Cortex of kidney (tissue), 1 donor: ENCODE results near the gene GP1BB.

ENCODE experiments used
- DNase-seq: peaks from one replicate; lab custom pipeline; 2025; lab: John Stamatoyannopoulos, UW

Gene GP1BB

DNA sequence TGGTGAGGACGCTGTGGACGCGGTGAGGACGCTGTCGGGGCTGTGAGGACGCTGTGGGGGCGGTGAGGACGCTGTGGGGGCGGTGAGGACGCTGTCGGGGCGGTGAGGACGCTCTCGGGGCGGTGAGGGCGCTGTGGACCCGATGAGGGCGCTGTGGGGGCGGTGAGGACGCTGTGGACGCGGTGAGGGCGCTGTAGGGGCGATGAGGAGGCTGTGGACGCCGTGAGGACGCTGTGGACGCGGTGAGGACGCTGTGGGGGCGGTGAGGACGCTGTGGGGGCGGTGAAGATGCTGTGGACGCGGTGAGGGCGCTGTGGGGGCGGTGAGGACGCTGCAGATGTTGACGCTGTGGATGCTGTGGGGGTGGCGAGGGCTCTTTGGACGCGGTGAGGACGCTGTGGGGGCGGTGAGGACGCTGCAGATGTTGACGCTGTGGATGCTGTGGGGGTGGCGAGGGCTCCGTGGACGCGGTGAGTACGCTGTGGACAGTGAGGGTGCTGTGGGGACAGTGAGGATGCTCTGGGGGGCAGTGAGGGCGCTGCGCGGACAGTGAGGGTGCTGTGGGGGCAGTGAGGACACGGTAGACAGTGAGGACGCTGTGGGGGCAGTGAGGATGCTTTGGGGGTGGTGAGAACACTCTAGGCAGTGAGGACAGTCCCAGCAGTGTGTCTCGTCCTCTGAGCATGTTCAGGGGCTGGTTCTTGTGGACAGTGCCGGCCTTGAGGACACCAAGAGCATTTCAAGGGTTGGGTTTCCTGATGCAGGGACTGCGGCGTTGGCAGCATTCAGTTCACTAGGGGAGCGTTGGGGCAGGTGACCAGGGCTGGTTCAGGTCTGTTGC is 4.2 kb downstream of the GP1BB start:
- no peak for DNase-seq

DNA sequence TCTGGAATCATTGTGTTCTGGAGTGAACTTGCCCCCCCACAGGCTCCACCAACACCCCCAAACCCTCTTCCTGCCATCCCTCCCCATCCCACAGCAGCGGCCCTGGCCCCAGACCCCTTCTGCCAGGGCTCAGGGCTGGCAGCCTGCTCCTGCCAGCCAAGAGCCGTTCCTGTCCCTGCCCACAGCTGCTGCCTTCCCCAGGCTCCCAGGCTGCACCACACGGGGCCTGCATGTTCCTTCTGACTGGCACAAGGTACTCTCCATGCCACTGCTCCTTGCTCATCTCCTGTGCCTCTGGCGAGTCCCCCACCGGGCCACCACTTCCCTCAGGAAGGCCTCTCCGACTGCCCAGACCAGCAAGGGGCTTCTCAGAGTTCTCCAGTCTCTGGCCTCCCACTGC is 4.9 kb downstream of the GP1BB start:
- DNase-seq = no peak

DNA sequence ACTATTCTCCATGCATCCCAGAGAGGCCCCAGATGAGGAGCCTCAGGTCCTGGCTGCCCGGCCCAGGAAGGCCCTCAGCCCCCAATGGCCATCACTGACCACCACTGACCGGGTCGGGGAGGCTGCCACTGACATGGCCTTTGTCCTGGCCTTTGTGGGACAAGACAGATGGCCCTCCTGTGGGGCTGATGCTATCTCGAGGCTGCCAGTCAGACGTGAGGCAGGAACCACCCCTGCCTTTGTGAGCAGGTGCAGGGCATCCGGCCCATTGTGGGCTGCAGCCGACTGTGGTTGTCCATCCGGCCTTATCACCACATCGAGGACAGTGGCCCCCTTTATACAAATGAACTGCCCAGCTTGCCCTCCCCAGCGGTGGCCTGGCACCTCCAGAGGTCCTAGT is 5.5 kb downstream of the GP1BB start:
- DNase-seq = no peak

DNA sequence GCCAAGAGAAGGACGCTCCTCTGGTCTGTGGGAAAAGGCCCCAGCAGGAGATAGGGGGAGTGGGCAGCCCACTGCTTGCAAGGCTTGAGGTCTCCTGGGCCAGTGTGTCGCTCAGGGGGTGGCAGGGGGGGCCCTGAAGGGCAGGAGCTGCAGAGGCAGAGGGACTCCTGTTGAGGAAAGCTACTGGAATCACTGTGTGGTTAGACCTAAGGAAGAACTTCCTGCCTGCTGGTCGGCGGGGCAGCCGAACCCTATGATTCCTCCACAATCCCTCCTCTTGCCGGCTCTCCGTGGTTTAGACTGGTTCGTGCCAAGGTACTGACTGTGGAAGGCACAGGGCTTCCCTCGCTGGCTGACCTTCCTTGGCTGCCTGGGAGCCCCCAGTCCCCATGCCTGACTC is 6.2 kb downstream of the GP1BB start:
- DNase-seq = no peak

DNA sequence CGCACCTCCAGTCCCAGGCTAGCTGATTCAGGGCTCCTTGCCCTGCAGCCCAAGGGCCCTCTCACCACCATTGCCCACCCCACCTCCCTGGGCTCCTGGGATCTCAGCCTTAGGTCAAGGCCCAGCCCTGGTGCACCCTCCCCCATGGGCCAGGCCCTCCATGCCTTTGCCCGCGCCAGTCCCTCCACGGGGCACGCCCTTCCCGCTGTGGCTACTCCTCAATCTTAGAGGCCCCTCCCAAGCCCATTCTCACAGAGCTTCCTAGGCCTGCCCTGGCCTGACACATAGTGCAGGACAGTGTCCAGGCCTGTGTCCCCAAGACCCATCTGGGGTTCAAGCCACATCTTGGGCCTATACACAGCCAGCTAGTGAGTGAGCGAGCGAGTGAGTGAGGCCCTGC is 6.9 kb downstream of the GP1BB start:
- no peak for DNase-seq

DNA sequence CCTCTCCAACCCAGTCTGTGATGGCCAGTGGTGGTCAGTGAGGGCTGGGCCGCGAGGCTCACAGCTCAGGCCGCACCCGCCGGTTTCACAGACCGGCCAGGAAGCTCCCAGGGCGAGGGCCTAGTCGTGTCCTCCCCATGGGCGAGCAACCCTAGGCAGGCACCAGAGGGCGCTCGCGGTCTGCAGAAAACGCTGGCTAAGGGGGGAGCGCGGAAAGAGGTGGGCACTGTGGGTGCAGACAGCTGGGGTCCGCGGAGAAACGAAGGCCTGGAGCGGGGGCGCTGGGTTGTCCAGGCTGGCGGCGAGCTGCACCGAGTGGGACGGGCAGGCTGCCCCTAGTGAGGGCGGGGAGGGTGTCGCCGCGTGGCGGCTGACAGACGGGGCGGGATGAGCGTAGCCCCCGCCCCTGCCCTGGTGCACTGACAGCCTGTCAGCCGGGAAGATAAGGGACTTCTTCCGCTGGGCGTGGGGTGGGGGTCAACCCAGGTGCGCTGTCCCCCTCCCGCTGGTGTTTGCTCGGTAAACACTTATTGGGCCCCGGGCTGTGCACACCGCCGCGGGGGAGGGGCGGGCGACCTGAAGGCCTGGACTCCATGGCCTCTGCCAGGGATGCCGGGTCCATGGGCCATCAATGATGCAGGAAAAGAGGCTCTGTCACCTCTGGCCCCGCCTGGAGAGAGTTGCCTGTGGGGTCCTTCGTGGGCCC is 7.5 kb downstream of the GP1BB start:
- DNase-seq = no peak

DNA sequence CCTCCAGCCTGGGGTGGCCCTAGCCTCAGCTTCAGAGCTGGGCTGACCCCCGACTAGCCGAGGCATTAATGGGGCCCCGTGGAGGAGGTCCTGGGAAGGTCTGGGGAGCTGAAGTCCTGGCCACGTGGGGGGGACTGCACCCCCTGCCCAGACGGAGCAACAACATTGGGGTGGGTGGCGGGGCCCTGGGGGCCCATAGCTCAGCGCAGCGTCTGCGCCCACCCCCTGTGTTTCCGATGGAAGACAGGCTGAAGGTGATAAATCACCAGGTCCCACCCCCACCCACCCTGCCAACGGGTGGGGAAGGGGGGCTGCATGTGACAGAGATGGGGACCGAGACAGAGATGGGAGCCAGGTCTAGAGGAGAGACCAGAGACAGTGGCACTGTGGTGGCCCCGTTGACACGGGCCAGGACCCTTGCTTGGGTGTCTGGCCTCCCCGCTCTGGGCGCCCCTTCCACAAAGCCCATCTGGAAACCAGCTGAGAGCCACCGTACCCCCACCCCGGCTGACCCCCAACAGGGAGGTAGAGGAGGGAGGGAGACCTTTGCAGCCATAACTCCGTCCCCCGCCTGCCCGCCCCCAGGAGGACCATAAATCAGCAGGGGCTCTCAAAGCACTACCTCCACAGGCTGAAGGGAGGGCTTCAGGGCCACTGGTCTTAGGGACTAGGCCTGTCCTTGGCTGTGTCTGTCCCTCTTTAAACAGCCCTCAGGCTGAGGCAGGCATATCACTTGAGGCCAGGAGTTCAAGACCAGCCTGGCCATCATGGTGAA is 8.2 kb downstream of the GP1BB start:
- no peak for DNase-seq

DNA sequence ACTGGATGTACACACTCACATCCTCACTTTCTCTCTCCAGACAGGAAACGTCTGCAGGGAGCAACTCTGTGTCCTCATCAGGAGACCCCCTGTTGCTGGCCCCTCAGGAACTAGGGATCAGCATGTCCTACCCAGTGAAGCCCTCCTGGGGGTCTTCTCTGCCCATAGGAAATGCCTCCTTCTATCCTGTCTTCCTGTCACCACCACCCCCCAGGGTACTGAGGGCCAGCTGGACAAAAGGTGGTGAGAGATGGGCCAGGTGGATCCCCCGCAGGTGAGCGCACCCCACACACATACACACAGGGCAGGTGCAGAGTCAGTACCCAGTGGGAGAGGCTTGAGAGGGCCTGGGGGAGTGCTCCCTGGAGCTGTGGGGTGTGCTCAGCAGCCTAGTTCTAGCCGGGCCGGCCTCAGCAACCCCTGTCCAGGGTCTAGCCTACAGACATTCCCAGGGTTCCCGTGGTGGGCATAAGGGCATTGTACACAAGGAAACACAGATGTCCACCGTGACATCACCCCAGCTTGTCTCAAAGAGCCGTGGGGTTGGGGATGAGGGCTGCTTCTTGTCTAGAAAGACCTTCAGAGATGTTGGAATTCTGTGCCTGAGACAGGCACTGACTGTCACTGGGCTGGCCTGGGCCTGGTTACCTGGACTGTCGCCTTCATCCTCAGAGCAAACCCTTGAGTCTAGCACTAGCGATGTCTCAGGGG is 9.2 kb downstream of the GP1BB start:
- no peak for DNase-seq

DNA sequence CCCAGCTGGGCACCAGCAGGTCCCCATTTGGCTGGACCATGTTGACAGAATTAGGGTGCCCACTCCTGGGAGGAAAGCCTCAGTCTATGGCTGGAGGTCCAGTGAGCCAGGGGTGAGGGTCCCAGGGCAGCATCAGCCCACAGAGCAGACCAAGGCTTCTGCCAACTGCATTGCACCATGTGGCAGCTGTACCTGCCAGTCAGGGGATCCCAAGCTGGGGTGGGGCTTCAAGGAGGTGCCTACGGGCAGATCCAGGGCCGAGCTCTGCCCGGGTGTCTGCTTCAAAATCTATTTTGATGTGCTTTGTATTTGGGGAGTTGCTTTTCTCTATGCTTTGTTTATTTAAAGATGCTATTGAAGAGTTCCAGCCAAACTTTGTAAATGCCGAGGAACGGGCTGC is 10.4 kb downstream of the GP1BB start:
- no peak for DNase-seq

DNA sequence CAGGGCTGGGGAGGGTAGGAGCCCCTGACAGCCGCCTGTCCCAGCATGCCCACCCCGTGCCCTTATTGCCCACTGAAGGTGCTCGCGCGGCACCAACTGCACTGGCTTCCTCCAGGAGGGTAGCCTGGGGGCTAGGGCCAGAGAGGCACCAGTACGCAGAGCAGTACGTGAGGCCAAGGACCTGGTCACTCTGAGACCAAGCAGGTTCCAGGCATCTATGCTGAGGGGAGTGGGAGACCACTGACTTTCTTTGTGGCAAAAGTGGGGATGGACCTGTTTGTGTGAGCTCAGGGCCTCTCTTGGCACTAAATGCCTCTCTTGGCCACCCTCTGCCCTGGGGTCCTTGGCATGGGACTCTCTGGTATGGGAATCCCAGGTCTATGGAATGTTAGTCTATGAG is 10.8 kb downstream of the GP1BB start:
- no peak for DNase-seq

DNA sequence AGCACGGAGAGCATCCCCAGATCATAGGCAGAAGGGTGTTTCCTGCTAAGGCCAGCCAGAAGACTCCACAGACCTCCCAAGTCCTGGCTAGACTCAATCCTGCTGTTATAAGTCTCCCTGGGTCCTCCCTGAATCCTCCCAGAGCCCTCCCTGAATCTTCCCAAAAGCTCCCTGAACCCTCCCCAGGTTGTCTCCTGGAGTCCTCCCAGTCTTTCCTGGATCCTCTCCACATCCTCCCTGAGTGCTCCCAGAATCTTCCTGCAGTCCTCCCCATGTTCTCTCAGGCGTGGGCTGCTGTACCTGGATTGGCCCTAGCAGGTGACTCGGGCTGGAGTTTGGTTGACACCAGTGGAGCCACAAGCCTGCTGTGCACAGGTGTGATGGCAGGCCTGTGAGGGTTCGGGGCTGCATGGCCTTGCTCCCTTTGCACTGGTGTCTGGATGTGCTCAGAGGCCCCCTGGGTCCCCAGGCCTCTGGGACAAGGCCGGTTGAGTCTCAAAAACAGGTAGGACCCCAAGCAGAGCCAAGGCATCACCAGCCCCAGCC is 11.6 kb downstream of the GP1BB start:
- no peak for DNase-seq

DNA sequence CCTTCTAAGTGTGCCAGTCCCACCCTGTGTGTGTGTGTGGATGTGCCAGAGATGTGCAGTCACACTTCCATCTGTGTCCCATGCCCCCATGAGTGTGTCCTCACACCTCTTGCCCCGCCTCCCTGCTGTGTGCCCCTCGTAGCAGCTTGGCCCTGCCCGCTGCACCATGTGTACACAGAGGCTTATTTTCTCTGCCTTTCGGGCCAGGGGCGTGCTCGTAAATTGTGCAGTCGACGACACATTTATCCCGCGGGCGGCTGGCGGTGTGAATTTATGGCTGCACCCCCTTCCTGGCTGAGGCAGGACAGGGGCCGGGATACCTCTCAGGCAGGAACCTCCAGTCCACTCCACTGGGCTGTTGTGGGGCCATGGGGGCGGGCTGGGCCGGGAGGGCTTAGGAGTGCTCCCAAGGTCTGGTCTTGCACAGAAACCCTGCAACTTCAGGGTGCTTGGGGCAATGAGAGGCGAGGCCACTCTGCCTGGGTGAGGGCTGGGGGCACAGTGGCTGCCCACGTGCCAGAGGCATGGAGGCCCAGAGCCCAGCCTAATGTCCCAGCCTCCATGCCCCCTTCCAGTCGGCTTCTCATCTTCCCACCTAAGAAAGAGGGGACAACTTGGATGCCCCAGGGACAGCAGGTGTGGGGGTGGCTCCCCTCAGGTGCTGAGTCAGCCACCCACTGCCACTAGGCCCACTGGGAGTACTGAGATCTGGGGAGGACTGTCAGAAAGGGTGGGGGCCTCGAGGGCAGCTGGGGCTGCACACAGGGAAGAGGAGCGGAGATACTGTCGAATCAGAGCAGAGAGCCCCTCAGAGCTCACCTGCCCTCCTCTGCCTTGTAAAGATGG is 12.5 kb downstream of the GP1BB start:
- no peak for DNase-seq

DNA sequence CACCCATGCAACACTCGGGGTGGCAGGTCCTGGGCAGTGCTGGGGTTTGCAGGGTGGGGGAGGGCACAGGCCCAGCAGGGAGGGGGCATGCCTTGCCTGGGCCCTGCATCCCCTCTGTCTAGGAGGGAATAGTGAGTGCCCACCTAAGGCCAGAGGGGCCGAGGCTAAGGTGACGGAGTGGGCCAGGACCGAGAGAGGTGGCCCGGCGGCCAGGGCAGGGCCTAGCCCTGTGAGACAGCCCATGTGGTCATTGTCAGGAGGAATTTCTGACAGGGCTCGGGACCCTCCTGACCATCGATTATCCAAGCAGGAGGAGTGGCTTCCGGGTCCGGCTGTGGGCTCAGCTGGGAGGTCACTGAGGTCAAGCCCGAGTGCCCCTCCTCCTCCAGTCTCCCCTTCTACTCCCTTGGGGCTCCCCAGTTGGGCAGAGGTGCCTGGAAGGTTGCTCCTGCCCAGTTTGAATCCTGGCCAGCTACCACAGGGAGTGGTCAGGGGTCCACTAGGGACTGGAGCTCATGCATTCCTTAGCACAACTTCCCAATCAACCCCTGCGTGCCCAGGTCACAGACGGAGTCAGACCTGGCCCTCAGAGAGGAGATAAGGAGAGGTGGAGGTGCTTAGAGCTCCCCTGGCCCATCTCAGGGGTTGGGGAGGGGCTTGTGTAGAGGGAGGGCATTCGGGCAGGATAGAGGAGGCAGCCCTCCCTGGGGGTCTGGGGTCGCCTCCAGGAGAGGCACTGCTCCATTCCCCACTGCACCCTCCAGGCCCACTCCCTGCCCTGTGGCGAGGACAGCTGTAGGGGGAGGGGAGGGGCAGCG is 14.7 kb downstream of the GP1BB start:
- DNase-seq = no peak

DNA sequence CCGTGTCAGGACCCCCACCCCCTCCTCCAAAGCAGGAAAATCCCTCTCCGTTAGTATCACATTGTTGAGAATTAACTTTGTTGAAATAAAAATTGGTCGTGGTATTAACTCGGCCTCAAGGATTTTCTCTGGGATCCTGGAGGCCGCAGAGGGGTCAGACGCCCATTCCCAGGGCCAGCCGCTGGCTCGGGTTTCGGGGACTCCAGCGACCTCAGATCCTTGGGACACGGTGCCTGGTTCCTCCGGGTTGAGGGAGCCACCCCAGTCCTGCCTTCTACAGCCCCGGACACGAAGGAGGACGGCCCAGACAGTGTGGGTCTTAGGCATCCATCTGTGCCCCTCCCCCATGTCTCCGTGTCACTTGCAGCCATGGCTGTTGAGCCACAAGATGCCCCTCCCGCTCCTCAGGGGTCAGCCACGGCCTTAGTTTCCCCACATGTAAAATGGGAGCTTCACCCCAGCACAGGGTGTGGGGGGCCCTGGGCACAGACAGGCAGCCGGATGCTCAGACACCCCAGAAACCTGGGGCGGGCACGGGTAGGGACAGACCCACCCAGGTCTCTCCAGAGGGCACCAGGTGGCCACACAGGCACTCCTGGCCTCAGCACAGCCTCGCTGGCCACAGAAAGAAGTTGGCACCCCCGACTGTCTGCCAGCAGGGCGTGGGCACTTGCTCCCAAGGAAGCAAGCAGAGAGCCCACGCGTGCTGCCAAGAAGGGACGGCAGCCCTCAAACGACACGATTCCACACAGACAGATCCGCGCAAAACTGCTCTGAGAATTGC is 15.5 kb downstream of the GP1BB start:
- no peak for DNase-seq

DNA sequence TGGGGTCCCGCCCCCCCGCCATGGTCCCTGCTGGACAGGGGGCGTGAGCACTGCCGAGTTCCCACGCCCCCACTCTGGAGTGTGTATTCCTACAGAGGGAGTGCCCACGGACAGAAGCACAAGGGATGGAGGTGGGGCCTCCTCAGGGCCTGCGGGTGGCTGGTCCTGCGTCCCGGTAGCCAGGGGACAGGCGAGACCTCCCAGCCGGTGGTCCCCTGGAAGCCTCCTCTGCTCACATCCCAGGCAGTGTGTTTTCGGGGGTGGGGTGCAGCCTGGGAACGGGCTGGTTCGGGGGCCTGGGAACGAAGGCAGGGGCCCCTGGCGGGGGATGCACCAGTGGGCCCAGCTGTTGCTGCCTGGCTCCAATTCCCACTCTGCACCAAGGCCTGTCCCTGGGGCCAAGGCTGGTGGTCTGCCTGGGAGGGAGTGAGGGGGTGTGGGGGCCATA is 16.1 kb downstream of the GP1BB start:
- no peak for DNase-seq

DNA sequence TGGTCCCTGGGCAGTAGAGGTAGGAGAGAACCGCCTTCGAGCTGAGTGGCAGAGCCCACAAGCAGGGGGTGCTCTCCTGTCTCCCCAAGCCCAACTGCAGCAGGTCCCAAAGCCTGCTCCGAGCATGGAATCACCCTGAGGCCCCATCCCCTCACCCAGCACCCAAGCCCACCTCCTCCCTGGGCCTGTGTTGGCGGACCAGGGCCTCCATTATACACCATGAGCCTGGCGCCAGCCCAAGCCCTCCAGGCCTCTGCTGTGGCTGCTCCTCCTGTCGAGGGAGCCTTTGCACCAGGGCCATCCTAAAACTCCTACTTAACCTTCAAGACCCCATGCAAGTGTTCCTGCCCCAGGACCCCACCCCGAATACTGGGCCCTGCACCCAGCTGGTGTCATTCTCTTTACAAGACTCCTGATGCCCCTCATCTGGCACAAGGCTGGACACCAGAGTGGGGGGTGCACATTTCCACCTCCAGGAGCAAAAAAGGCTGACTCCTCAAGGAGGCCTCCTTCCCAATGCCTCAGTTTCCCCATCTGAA is 16.6 kb downstream of the GP1BB start:
- no peak for DNase-seq

DNA sequence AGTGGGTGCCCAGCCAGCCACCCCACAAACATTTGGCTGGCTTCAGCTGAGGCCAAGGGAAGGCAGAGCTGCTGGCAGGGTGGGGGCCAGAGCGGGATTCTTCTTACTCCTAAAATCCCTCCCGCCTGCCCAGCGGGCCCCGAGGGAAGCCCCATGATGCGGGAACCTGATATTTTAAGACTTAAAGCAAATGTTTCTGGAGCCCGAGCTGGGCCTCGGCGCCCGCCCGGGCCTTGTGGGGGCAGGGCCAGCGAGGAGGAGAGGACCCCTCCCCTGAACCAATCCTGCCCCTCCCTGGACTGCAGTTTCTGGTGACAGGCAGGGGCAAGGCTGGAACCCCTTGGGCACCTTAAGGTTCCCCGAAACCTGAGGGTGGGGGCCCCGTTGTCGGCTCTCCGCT is 17.2 kb downstream of the GP1BB start:
- DNase-seq = no peak

DNA sequence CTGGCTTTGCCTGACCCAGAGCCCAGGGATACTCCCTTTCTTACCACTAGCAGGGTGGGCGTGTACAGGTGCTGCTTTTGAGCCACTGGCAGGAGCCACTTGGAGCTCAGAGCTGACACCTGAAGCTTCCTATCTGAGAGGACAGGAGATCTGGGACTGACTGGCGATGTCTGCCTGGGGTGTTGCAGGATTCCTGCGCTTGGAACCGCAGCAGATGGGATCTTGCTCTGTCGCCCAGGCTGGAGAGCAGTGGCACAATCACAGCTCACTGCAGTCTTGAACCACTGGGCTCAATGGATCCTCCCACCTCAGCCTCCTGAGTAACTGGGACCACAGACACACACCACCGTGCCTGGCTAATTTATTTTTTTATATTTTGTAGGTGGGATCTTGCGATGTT is 17.7 kb downstream of the GP1BB start:
- DNase-seq = no peak
